Peyer's patch (tissue), 4 donors: ENCODE results near the gene BRSK1. TPM values are rescaled to one million over a fixed set of nuclear protein-coding genes. Genes with fewer than 3 reads are reported as not detected.

Source experiments
- DNase-seq, 3 donors: peaks; one replicate each; pipeline ENCODE4 v3.0.0-alpha.2; 2017 to 2019
- H3K27ac ChIP-seq, 4 donors: fragments of 200-600 bp; sonication (generic); one replicate each; pipeline ENCODE4 v1.5.1; 2016 to 2019
- H3K27me3 ChIP-seq, 2 donors: fragments of 200-600 bp; sonication (generic); one replicate each; pipeline ENCODE4 v1.5.1; 2019
- H3K36me3 ChIP-seq, 3 donors: fragments of 200-600 bp; sonication (generic); one replicate each; pipeline ENCODE4 v1.5.1; 2016 to 2019
- H3K4me1 ChIP-seq, 4 donors: fragments of 200-600 bp; sonication (generic); one replicate each; pipeline ENCODE4 v1.5.1; 2016 to 2019
- H3K4me3 ChIP-seq, 4 donors: fragments of 200-600 bp; sonication (generic); 1 replicate in 3 of 4; 2 replicates in 1 of 4; pipeline ENCODE4 v1.5.1; 2016 to 2019; ENCODE audit warnings: mild to moderate bottlenecking in 1 of 4
- H3K9me3 ChIP-seq, 4 donors: fragments of 200-600 bp; sonication (generic); one replicate each; pipeline ENCODE4 v1.5.1; 2016 to 2019; ENCODE audit warnings: mild to moderate bottlenecking in 1 of 4
- POLR2A ChIP-seq, 2 donors: fragments of 450-650 bp; IDR thresholded peaks; one replicate each; pipeline ENCODE4 v1.5.1; 2017; ENCODE audit warnings: antibody characterized with exemption in 2 of 2, mild to moderate bottlenecking in 2 of 2, moderate library complexity in 2 of 2
- total RNA-seq, 4 donors: library from RNA; depleted of rRNA; stranded (reverse); fragments of >200 nt; gene quantifications; one replicate each; pipeline ENCODE4 v1.1.0, GENCODE V29; 2016
- TF ChIP-seq, protein P1 (sequence below), 6 experiments: fragments of 450-650 bp in 4 of 6; fragments of 200-600 bp in 2 of 6; sonication (generic) in 1 of 6; IDR thresholded peaks; one replicate each; pipeline ENCODE4 v1.5.1; 2017 to 2019; ENCODE audit warnings: antibody characterized with exemption in 6 of 6, mild to moderate bottlenecking in 3 of 6, moderate library complexity in 1 of 6

BRSK1 gene
- total RNA-seq, 4 donors from 2014 or later = 0.35 to 6.6 (median 3.0) TPM

GRCh38 chr19:55241935-55242464 is 41.8 kb upstream of the BRSK1 start:
- peaks cover 0 to 98% (median 0%) of the 10 kb centered on the region in 3 donors for H3K36me3 ChIP-seq
- H3K9me3 ChIP-seq = no peaks in the 10 kb centered on the region
- DNase-seq = peak in 1 of 3 donors; percentile 16
- no peak overlapping the region for H3K4me3 ChIP-seq
- TF ChIP-seq, protein P1, sequence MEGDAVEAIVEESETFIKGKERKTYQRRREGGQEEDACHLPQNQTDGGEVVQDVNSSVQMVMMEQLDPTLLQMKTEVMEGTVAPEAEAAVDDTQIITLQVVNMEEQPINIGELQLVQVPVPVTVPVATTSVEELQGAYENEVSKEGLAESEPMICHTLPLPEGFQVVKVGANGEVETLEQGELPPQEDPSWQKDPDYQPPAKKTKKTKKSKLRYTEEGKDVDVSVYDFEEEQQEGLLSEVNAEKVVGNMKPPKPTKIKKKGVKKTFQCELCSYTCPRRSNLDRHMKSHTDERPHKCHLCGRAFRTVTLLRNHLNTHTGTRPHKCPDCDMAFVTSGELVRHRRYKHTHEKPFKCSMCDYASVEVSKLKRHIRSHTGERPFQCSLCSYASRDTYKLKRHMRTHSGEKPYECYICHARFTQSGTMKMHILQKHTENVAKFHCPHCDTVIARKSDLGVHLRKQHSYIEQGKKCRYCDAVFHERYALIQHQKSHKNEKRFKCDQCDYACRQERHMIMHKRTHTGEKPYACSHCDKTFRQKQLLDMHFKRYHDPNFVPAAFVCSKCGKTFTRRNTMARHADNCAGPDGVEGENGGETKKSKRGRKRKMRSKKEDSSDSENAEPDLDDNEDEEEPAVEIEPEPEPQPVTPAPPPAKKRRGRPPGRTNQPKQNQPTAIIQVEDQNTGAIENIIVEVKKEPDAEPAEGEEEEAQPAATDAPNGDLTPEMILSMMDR (IDR thresholded peaks at IDR 0.05) = no peak
- no peak for TF ChIP-seq POLR2A (IDR thresholded peaks at IDR 0.05)
- no peaks in the 10 kb centered on the region for H3K27me3 ChIP-seq
- H3K4me1 ChIP-seq = peaks cover 0 to 1% (median 0%) of the 10 kb centered on the region in 4 donors
- no peak overlapping the region for H3K27ac ChIP-seq

- Histone ChIP-seq H3K4me3 (no peak overlapping the region), H3K27me3 (no peaks in the 10 kb centered on the region), H3K36me3 (peaks cover 0 to 98% (median 0%) of the 10 kb centered on the region in 3 donors), H3K27ac (no peak overlapping the region), H3K4me1 (peaks cover 0 to 7% (median 0%) of the 10 kb centered on the region in 4 donors), H3K9me3 (no peaks in the 10 kb centered on the region)
- TF ChIP-seq, protein P1 (IDR thresholded peaks at IDR 0.05) = no peak
- TF ChIP-seq POLR2A (IDR thresholded peaks at IDR 0.05) = no peak
- DNase-seq = no peak
Observed at GRCh38 chr19:55242517-55242916, 41.3 kb upstream of the BRSK1 start.

DNA sequence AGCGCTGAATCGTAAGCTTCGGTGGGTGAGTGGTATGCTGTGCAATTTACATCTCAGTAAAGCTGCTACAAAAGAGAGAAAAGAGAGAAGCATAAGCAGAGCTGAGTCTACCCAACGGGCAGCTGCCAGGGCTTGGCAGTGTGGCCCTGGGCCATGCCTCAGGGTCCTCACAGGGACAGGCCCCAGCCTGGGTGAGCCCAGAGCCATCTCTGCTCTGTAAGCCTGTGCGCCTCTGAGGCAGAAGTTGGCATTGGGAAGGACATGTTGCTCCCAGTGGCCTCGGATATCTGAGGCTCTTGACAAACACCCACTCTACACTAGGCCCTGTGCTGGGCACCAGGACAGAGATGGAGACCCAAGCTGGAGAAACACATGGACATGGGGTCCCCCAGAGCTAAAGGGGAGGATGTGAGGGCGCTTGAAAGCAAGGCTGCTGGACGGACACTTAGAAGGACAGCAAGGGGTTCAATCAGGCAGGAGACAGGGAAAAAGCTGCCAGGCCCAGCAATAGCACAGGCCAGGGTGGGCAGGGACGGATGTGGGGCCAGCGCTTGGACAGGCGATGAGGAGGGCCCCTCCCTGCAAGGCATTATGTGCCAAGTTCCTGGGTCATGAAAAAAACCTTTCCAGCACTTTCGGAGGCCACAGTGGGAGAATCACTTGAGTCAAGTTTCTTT is 39.7 kb upstream of the BRSK1 start:
- no peak overlapping the region for H3K27ac ChIP-seq
- H3K27me3 ChIP-seq = no peaks in the 10 kb centered on the region
- H3K9me3 ChIP-seq = no peaks in the 10 kb centered on the region
- no peak overlapping the region for H3K4me3 ChIP-seq
- peaks cover 0 to 23% (median 7%) of the 10 kb centered on the region in 4 donors for H3K4me1 ChIP-seq
- peaks cover 0 to 82% (median 0%) of the 10 kb centered on the region in 3 donors for H3K36me3 ChIP-seq
- TF ChIP-seq, protein P1 (IDR thresholded peaks at IDR 0.05) = no peak
- TF ChIP-seq POLR2A (IDR thresholded peaks at IDR 0.05) = no peak
- DNase-seq = peak in 1 of 3 donors; percentile 20

DNA sequence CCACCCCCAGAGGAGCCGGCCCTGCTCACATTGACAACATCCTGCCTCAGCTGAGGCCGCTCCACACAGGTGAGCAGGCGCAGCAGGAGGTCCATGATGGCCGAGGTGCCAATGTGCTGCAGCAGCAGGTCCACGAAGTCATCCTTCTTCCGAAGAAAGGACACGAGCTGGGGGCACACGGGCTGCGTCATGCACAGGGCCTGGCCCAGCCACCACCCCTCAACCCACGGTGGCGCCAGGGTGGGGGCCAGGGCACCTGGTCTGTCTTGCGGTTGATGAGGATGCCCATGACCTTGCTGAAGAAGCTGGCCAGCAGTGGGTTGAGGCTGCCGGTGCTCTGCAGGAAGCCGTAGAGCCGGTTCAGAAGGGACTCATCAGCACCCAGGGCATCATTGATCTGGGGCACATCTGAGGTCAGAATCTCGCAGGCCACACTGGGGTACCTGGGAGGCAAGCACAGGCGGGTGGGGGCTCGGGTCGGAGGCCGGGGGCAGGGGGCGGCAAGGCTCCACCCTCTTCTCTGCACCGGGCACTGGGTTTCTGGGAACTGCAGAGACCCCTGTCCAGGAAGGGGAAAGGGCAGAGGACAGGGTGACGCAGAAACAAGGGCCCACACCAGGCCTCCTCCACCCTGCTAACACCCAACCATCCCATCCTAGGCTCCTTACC is 38.4 kb upstream of the BRSK1 start:
- peak in 1 of 3 donors; percentile 39 for DNase-seq
- TF ChIP-seq, protein P1 (IDR thresholded peaks at IDR 0.05) = no peak
- TF ChIP-seq POLR2A (IDR thresholded peaks at IDR 0.05) = no peak
- Histone ChIP-seq H3K9me3 (no peaks in the 10 kb centered on the region), H3K27me3 (no peaks in the 10 kb centered on the region), H3K27ac (no peak overlapping the region), H3K36me3 (peaks cover 0 to 71% (median 0%) of the 10 kb centered on the region in 3 donors), H3K4me3 (no peak overlapping the region), H3K4me1 (peaks cover 0 to 26% (median 8%) of the 10 kb centered on the region in 4 donors)

GRCh38 chr19:55246462-55247451 is 37.0 kb upstream of the BRSK1 start:
- no peak overlapping the region for H3K4me3 ChIP-seq
- no peaks in the 10 kb centered on the region for H3K27me3 ChIP-seq
- peaks cover 0 to 36% (median 20%) of the 10 kb centered on the region in 4 donors for H3K4me1 ChIP-seq
- H3K36me3 ChIP-seq = peaks cover 0 to 69% (median 0%) of the 10 kb centered on the region in 3 donors
- DNase-seq = no peak
- TF ChIP-seq, protein P1 (IDR thresholded peaks at IDR 0.05) = no peak
- TF ChIP-seq POLR2A (IDR thresholded peaks at IDR 0.05) = no peak
- no peak overlapping the region for H3K27ac ChIP-seq
- H3K9me3 ChIP-seq = no peaks in the 10 kb centered on the region
